HG03378 (cell line): Measurements from ENCODE around the gene CTF1.
"Not testable (repeated sequence)": the region's sequence is repeated elsewhere in the genome, so short reads cannot be mapped to it uniquely, and the experiment has no call there.

Experiments used
- ATAC-seq: cut with Tn5 transposase; IDR thresholded peaks from one replicate; pipeline ENCODE4 v1.9.1; 2021; ENCODE audit warnings: mild to moderate bottlenecking, moderate library complexity; ENCODE audit not compliant: unreplicated experiment

Gene CTF1

GRCh38 chr16:30886145-30886544, 10.3 kb upstream of the CTF1 start:
- no peak for ATAC-seq

- no peak for ATAC-seq
Observed at GRCh38 chr16:30887927-30888326, 8.5 kb upstream of the CTF1 start.

GRCh38 chr16:30888856-30889499, 7.4 kb upstream of the CTF1 start:
- ATAC-seq = no peak

GRCh38 chr16:30889721-30890120, 6.7 kb upstream of the CTF1 start:
- no peak for ATAC-seq

- ATAC-seq = not testable (repeated sequence)
Observed at GRCh38 chr16:30891043-30891823, 5.2 kb upstream of the CTF1 start.

- ATAC-seq = no peak
Observed at GRCh38 chr16:30892670-30893416, 3.6 kb upstream of the CTF1 start.

GRCh38 chr16:30893417-30893743, 3.0 kb upstream of the CTF1 start:
- ATAC-seq = peak; percentile 7

GRCh38 chr16:30893744-30894539, 2.5 kb upstream of the CTF1 start, which contains the start of gene BCL7C:
TSS of gene BCL7C (minus strand) at chr16:30894077. CDS start at chr16:30893944, 133 bp downstream.
- peak; percentile 42 for ATAC-seq

GRCh38 chr16:30894540-30895368, 1.7 kb upstream of the CTF1 start:
- ATAC-seq = peak; percentile 3

GRCh38 chr16:30895627-30896260, 670 bp upstream of the CTF1 start:
- ATAC-seq = no peak

- peak; percentile 36 for ATAC-seq
Observed at GRCh38 chr16:30896889-30897733, 697 bp downstream of the CTF1 start.

- ATAC-seq = no peak
Observed at GRCh38 chr16:30899794-30900193, 3.4 kb downstream of the CTF1 start.

- ATAC-seq = no peak
Observed at GRCh38 chr16:30900588-30900987, 4.2 kb downstream of the CTF1 start.

GRCh38 chr16:30901201-30902028, 5.0 kb downstream of the CTF1 start:
- ATAC-seq = no peak

GRCh38 chr16:30902029-30902972, 5.9 kb downstream of the CTF1 start:
- no peak for ATAC-seq

GRCh38 chr16:30903002-30903401, 6.6 kb downstream of the CTF1 start:
- ATAC-seq = no peak

- no peak for ATAC-seq
Observed at GRCh38 chr16:30903596-30903995, 7.2 kb downstream of the CTF1 start.
